NCI-H226 (cell line): Measurements from ENCODE around the gene CROCC.
"Not testable (repeated sequence)": the region's sequence is repeated elsewhere in the genome, so short reads cannot be mapped to it uniquely, and the experiment has no call there.

ENCODE experiments used
- DNase-seq: peaks from one replicate; pipeline ENCODE4 v3.0.0-alpha.2; 2015

The CROCC gene

GRCh38 chr1:16939386-16940180, 17.9 kb downstream of the CROCC start:
- DNase-seq = not testable (repeated sequence)

DNA sequence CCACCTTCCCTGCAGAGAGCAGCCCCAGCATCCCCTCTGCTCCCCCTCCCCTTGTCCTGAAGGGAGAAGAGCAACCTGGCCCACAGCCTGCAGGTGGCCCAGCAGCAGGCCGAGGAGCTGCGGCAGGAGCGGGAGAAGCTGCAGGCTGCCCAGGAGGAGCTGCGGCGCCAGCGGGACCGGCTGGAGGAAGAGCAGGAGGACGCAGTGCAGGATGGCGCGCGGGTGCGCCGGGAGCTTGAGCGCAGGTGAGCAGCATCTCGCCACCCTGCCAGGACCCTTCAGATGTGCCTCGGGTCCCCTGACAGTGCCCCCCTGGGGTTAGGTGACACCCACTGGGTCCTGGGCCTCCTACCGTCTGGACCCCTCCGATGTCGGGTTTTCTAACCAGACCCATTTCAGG, 22.3 kb downstream of the CROCC start:
- no peak for DNase-seq

DNA sequence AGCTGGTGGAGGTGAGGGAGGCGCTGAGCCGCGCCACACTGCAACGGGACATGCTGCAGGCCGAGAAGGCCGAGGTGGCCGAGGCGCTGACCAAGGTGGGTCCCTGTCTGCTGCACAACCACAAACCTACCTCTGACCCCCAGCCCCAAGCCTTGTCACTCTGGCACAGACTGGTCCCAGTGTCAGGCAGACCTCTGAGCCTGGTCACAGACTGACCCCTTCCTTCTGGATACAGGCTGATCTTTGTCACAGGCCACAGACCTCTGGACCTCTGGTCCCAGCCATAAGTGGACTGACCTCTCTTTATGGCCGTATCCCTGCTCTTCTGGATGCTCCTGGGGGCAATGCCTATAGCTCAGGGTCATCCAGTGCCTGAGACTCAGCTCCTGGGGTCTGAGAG, 23.8 kb downstream of the CROCC start:
- DNase-seq = not testable (repeated sequence)

- DNase-seq = not testable (repeated sequence)
These were observed 24.5 kb downstream of the CROCC start for GRCh38 chr1:16946185-16946584.

GRCh38 chr1:16946646-16947045, 24.9 kb downstream of the CROCC start:
- no peak for DNase-seq

GRCh38 chr1:16948282-16948891, 26.7 kb downstream of the CROCC start:
- peak; percentile 22 for DNase-seq

DNA sequence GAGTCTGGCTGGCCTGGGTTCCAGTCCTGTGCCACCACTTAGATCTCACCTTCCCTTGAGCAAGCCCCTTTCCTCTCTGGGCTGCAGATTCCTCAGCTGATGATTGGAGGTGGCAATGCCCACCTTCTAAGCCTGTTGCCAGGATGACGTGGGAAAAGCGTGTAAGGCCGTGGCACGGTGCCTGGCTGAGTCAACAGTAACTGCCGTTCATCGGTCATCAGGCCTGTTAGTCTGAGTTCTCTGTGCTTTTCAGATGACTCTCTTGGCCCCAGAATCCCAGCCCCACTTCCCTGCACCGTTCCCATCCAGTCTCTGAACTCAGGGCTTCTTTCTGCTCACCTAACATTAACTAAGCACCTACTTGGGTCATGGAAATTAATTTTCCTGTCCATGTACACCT, 27.3 kb downstream of the CROCC start:
- DNase-seq = peak; percentile 83

- DNase-seq = not testable (repeated sequence)
These were observed 30.6 kb downstream of the CROCC start for GRCh38 chr1:16952376-16952775.

DNA sequence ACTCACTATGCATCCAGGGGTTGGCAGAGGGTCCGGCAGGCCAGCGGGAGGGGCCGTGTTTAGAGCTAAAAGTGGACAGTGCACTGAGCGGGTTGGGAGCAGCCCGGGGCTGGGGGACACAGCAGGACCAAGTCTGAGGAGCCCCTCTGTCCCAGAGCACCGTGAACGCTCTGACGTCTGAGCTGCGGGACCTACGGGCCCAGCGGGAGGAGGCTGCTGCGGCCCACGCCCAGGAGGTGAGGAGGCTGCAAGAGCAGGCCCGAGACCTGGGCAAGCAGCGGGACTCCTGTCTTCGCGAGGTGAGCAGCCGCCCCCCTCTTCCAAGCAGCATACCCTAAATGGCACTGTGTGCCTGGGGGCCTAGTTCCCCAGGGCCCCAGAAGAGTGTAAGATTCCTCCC, 32.8 kb downstream of the CROCC start:
- DNase-seq = no peak

- DNase-seq = no peak
These were observed 33.5 kb downstream of the CROCC start for GRCh38 chr1:16955186-16955585.

- peak; percentile 51 for DNase-seq
These were observed 35.0 kb downstream of the CROCC start for GRCh38 chr1:16956775-16957174.

DNA sequence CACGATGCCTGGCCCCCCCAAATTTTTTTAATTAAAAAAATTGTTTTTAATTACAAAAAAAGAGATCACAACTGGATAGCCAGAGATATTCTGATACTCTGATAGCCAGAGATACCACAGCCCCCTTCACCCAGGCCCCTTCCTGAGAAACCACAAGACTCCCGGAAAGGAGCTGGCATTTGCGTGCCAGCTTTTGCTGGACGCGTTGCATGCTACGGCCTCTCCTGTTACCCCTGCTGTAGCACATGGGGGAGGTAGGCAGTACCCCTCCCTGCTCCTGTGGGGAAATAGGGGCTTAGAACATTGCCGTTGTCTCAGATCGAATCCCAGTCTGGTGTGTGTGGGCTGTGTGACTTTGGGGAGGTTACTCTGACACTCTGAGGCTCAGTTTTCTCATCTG, 36.0 kb downstream of the CROCC start:
- DNase-seq = no peak

DNA sequence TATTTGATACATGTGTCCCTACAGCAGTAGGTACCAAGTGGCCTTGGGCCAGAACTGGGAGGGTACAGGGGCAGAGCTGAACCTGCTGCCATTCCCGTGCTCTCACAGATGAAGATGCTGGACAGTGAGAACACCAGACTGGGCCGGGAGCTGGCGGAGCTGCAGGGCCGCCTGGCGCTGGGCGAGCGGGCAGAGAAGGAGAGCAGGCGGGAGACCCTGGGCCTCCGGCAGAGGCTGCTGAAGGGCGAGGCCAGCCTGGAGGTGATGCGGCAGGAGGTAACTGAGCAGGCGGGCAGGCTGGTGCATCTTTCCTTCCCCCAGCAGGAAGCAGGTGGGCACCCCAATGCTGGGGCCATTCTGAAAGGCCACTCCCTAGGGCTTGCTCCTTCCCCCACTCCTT, 36.7 kb downstream of the CROCC start:
- DNase-seq = no peak

GRCh38 chr1:16960560-16961296, 39.0 kb downstream of the CROCC start:
- peak; percentile 81 for DNase-seq

DNA sequence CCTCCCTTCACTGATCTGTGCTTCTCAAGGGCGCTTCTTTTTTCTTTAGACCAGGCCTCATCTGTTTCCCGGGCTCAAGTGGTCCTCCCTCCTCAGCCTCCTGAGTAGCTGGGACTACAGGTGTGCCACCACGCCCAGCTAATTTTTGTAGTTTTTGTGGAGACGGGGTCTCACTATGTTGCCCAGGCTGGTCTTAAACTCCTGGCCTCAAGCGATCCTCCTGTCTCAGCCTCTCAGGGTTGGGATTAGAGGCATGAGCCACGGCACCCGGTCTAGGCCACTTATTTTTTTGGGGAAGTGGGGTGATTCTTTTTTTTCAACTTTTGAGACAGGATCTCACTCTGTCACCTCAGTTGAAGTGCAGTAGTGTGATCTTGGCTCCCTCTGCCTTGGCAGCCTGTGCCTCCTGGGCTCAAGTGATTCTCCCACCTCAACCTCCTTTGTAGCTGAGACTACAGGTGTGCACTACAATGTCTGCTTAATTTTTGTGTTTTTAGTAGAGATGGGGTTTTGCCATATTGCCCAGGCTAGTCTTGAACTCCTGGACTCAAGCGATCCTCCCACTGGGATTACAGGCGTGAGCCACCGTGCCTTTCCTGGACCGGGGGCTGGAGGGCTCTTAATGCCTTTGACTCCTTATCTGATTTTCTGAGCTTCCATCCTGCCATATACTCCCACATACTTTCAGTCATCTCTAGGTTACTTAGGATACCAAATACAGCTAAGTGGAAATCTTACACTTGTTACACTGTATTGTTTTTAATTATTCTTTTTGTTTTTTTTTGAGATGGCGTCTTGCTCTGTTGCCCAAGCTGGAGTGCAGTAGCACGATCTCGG, 39.8 kb downstream of the CROCC start:
- no peak for DNase-seq

- DNase-seq = not testable (repeated sequence)
These were observed 42.4 kb downstream of the CROCC start for GRCh38 chr1:16964169-16964568.

DNA sequence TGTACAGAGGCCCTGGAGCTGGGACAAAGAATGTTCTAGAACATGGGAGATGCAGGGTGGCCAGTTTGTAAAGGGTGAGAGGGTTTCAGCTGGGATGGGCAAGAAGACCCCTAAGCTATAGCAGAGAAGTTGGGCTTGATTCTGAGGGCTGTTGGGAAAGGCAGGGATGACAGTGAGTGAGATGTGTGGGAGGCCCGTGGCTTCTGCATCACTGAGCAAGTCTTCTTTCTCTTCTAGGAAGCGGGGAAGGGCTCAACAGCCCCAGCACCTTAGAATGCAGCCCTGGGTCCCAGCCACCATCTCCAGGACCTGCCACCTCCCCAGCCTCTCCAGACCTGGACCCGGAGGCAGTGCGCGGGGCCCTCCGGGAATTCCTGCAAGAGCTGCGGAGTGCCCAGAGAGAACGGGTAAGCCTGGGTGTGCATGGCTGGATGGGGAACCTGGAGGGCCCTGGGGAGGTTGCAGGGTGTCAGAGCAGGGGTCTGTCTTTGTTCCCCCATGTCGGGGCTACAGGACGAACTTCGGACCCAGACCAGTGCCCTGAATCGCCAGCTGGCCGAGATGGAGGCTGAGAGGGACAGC, 43.8 kb downstream of the CROCC start:
- no peak for DNase-seq

DNA sequence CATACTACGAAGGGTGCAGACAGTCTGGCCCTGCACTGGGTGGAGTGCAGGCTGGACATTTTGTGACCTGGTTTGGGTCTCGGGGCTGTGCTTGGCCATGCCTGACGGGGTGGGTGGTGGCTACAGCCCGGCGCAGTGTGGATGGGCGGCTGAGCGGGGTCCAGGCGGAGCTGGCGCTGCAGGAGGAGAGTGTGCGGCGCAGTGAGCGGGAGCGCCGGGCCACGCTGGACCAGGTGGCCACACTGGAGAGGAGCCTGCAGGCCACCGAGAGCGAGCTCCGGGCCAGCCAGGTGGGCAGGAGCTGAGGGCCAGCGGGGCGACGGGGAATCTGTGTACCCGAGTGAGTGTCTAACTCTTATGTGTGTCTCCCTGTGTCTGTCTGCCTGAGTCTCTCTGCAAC, 44.6 kb downstream of the CROCC start:
- no peak for DNase-seq

GRCh38 chr1:16967095-16967575, 45.4 kb downstream of the CROCC start:
- no peak for DNase-seq

DNA sequence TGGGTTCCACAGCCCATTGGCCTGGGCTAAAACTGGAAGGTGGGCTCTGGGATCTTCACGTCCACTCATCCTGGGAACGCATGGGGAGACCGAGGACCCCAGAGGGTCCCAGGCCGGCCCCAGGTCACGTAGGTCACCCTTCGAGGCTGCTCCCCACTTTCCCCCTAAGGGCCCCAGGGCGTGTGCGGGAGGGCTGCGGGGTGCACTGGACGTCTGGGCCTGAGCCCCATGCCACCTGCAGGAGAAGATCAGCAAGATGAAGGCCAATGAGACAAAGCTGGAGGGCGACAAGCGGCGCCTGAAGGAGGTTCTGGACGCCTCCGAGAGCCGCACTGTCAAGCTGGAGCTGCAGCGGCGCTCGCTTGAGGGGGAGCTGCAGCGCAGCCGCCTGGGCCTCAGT, 46.2 kb downstream of the CROCC start:
- no peak for DNase-seq

GRCh38 chr1:16968372-16968771, 46.6 kb downstream of the CROCC start:
- DNase-seq = no peak

DNA sequence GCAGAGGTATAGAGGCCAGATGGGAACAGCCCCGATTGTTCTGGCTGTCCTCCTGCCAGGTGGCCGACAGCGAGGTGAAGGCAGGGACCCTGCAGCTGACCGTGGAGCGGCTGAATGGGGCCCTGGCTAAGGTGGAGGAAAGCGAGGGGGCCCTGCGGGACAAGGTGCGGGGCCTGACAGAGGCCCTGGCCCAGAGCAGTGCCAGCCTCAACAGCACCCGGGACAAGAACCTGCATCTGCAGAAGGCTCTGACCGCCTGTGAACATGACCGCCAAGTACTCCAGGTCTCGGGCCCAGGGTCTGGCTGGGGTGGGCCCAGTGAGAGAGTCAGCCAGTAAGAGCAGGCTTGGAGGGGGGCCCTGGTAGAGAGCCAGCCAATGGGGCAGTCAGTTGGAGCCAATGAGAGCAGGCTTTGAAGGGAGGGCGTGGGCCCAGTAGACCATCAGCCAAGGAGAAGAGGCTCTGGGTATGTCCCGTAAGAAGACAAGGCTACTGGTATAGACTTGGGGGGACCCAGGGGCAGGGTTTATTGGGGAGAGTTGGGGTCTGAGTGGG, 47.4 kb downstream of the CROCC start:
- no peak for DNase-seq
